DMS153 treated with DMSO at 0.1 percent for 48 hours (cell line): ENCODE results near the gene CERS1.

Source experiments
- DNase-seq: peaks from one replicate; lab custom pipeline; 2025; ENCODE audit not compliant: unreplicated experiment; lab: John Stamatoyannopoulos, UW

The CERS1 gene

GRCh38 chr19:18841400-18841799 lies 54.6 kb downstream of the CERS1 start:
- no peak for DNase-seq

- no peak for DNase-seq
Observed at GRCh38 chr19:18840288-18841267, 55.4 kb downstream of the CERS1 start.

GRCh38 chr19:18839465-18840287 lies 56.3 kb downstream of the CERS1 start:
- DNase-seq = no peak

GRCh38 chr19:18834644-18834984 lies 61.3 kb downstream of the CERS1 start:
- DNase-seq = no peak

- DNase-seq = peak; percentile 14
Observed at GRCh38 chr19:18833849-18834643, 61.9 kb downstream of the CERS1 start.

- DNase-seq = no peak
Observed at GRCh38 chr19:18833141-18833476, 62.8 kb downstream of the CERS1 start.

GRCh38 chr19:18832306-18833140 lies 63.4 kb downstream of the CERS1 start:
- no peak for DNase-seq

- peak; percentile 88 for DNase-seq
Observed at GRCh38 chr19:18831524-18832305, 64.2 kb downstream of the CERS1 start, which contains the start of gene UPF1. UPF1 (plus strand) TSS chr19:18831959; CDS start chr19:18832210, 251 bp downstream.

- DNase-seq = no peak
Observed at GRCh38 chr19:18830488-18830887, 65.5 kb downstream of the CERS1 start.

GRCh38 chr19:18828786-18829185 lies 67.2 kb downstream of the CERS1 start:
- DNase-seq = no peak
